Amniotic epithelial cell (primary cell): Measurements from ENCODE around the gene PRDX4.
"Not testable (repeated sequence)": the region's sequence is repeated elsewhere in the genome, so short reads cannot be mapped to it uniquely, and the experiment has no call there.

ENCODE experiments used
- DNase-seq: peaks from one replicate; pipeline ENCODE4 v3.0.0-alpha.2; 2010; ENCODE audit warnings: low read depth

PRDX4 gene

DNA sequence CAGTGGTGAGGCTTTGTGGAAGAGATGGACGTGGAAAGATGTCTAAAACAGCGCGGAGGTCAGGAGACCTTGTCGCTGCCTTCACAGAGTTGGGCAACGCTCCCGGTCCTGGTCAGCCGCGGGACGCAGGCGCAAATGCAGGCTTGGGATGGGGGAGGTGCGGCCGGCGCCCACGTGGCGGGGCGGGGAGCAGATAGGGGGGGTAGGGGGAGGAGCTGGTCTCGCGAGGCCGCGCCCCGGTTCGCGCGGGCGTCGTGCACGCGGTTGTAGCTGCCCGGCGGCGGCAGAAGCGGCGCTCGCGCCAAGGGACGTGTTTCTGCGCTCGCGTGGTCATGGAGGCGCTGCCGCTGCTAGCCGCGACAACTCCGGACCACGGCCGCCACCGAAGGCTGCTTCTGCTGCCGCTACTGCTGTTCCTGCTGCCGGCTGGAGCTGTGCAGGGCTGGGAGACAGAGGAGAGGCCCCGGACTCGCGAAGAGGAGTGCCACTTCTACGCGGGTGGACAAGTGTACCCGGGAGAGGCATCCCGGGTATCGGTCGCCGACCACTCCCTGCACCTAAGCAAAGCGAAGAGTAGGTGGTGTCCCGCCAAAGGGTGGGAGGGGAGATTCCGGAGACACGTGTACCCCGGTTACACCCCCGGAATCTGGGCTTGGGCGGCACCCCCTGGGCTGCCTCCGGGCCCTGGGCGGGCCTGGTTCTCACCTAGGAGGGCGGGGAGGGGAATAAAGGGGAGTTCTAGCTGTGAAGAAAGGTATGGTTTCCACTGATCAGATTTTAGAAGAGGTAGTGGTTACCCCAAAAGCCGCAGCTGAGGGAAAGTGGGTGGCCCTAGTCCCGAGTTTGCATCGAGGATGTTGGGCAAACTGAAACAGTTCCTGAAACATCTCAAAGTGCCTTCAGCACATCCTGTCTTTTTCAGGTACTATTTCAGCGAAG, at the start of gene PRDX4:
TSS of gene PRDX4 (plus strand) at position 255 of the 939 bp plus-strand sequence. CDS start at position 333, 78 bp downstream.
- DNase-seq = peak; percentile 82

DNA sequence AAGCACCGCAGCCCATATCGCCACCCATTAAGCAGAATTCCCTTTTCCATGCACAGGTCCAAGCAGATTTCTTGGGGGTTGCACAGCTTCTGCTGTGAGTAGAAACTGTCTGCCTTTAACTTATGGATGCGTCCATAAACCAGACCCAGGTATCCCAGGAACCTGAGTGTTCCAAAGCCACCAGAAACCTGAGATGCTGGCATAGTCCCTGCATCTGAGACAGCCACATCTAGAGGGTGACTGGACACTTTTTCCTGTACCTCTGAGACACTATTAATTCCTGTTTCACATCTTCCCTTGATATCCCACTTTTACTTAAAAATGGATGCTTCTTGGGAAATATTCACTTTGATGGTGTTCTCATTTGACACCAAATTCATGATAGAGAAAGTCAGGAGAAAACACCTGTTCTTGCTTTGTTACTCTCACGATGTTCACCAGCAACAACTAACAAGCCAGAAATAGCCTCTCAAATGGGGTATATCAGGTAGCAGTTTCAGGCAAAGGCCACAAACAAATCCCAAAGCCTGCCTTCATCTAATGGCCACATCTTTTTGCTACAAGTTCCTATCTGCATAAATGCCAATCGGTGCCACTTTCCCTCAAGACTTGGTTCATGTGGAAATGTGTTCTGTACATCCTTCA, 45.5 kb upstream of the PRDX4 start:
- no peak for DNase-seq

DNA sequence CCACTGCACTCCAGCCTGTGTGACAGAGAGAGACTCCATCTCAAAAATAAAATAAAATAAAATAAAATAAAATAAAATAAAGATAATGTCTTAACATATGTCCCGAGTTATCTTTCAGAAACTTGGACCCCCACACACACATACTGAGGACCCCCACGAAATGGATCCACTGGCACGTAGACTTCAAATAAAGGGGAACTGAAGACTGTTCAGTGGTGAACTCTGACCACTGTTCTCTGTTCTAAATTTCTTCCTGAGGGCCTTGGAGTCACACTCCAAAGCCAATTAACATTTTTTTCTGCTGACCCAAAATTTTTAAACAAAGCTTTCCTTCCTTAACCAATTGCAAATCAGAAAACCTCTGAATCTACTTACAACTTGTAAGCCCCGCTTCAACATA, 43.5 kb upstream of the PRDX4 start:
- DNase-seq = no peak

DNA sequence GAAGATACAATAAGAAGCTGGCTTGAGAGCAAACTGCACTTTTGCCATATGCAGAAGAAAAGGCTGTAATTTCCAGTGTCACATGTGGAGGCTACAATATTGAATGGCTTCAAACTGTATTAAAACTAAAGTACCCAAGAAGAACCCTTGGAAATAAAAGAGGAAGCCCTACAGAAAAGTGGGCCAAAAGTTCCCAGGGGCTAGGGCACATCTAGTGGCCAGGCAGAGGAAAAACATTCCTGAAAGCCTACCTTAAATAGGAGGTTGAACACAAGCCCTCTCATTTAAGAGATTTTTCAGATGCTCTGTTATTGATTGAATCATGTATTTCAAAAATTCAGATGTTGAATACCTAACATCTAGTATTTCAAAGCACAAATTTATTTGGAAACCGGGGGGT, 40.6 kb upstream of the PRDX4 start:
- DNase-seq = no peak

DNA sequence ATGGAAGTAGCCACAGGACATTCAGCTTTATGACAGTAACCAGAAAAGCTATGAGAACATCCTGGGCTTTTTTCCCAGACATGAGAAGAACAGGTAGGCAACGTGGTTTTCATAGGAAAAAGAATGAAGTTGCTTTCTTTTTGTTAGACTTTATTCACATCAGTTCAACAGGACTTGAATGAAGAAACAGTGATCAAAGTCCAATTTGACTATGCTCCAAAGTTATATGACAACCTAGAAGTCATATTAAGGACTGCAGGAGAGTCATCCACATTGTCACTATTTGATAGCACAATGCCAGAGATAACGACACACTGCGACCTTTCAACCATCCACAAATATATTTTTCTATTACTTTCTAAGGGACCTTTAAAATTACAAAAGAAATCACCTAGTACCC, 39.2 kb upstream of the PRDX4 start:
- no peak for DNase-seq

DNA sequence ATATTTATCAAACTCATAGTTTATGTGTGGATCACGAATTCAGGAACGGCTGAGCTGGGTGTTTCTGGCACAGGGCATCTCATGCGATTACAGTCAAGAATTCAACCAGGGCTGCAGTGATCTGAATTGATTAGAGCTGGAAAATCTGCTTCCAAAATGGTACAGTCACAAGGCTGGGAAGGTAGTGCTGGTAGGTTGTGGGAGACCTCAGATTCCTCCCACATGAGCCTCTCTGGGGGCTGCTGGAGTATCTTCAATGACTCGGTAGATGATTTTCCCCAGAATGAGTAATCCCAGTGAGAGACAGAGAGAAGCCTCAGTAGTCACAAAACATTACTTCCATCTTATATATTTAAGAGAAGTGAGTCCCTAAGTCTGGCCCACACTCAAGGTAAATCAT, 36.2 kb upstream of the PRDX4 start:
- DNase-seq = peak; percentile 3

DNA sequence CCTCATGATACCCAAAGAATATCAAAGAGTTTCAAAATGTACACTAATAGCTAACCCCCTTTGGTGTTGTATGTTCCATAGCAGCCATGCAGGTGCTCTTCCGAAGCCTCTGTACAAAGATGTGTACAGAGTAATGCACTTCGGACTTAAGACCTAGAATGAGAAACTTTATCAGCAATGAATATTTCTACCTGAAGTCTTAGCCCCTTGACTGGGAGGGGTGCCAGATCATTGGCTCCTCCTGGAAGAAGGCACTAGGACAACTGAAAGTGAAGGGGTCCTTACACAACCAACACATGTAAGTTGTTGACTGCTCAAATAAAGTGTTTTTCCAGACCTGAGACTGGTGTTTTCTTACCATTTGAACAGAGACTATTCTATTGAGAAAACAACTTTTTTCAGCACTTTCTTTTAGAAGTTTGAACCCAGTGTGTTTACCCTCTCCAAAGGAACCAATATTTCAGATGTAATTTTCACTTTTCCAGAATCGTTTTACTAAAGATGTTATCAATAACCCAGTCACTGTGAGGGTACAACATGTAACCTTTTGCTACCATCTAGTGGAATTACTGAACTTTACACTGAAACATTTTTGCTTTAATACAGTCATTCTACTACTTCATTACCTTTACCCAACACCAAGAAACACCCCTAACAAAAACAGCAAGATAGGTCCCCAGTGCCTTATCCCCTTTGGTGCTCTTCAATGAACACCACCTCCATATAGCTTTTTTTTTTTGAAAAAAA, 33.3 kb upstream of the PRDX4 start:
- DNase-seq = no peak

DNA sequence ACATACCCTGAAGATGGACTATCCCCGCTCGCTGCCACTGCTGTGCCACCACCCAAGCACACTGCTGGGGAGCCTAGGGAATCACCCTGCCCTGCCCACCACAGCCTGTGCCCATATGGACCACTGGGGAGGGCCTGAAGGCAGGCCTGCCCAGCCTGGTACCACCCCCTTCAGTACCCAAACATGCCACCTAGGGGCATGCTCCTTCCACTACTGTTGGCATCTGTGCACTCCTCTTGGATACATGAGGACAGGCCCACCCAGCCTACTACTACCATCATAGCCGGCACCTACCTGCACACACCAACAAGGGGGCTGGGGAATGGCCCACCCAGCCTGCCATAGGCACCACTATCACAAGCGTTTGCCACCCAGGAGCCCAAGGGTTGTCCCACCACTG, 30.1 kb upstream of the PRDX4 start:
- no peak for DNase-seq

DNA sequence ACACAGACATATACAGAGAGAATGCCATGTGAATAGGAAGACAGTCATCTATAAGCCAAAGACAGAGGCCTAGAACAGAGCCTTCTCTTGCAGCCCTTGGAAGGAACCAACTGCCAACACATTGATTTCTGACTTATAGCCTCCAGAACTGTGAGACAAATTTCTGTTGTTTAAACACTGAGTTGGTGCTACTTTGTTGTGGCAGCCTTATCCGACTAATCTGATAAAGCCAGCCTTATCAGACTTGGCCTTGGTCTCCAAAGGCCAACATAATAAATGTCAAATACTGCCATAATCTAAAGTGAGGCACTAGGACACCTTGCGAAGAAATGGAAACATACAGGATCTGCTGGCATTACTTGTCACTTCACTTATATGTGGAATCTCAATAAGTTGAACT, 24.3 kb upstream of the PRDX4 start:
- no peak for DNase-seq

DNA sequence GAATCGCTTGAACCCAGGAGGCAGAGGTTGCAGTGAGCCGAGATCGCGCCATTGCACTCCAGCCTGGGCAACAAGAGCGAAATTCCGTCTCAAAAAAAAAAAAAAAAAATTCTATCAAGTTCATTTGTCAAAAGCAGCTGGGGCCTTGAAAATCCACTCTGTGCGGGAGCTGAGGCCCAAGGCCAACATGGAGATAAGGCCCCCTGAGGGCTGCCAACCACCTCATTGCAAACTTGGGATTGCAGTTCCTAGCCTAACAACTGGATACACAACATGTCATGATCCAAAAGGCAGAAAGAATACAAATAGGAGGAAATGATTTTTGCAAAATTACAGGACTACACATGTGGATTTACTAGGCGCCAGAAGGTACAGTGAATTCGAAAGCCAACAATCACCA, 22.5 kb upstream of the PRDX4 start:
- no peak for DNase-seq

DNA sequence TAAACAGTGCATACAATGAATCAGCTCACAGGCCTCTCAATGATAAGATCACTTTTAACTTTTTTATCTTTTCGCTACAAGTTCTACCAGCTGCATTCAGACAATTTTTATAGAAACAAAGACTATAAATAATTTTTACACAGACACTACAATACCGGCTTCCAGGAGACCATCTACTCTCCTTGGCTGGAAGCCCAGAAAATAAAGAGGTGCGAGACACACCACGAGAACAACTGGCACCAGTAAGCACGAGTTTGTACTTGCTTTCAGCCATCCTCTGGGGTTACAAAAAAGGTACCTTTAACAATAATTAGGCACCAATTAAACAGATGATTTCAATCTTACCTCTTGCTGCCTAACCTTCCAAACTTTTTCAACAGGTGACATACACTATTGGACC, 11.2 kb upstream of the PRDX4 start:
- DNase-seq = no peak

DNA sequence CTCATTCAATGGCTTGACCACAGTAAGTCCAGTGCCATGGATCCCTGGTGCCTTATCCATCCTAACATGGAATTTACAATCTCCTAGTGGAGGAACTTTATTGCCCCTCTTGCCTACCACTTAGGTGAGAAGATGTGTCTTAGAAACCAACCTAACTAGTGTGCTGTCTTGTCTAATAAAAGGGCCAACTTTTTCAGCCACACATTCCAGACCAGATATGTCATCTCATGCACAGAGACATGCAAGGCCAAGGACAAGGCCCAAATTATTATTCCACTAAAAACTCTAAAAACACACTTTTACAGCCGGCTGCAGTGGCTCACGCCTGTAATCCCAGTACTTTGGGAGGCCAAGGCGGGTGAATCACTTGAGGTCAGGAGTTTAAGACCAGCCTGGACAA, 10.6 kb upstream of the PRDX4 start:
- peak; percentile 31 for DNase-seq

DNA sequence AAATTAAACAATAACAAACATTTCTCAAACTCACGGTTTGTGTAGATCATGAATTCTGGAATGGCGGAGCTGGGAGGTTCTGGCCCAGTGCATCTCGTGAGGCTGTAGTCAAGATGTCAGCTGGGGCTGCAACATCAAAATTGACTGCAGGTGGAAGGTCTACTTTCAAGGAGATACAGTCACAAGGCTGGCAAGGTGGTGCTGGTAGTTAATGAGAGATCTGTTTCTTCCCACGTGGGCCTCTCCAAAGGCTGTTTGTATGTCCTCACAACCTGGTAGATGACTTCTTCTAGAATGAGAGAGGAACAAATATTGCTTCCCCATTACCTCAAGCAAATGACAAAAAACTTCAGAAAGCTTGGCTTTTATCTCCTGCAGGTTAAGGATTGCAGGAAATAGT, 8.0 kb upstream of the PRDX4 start:
- DNase-seq = no peak

DNA sequence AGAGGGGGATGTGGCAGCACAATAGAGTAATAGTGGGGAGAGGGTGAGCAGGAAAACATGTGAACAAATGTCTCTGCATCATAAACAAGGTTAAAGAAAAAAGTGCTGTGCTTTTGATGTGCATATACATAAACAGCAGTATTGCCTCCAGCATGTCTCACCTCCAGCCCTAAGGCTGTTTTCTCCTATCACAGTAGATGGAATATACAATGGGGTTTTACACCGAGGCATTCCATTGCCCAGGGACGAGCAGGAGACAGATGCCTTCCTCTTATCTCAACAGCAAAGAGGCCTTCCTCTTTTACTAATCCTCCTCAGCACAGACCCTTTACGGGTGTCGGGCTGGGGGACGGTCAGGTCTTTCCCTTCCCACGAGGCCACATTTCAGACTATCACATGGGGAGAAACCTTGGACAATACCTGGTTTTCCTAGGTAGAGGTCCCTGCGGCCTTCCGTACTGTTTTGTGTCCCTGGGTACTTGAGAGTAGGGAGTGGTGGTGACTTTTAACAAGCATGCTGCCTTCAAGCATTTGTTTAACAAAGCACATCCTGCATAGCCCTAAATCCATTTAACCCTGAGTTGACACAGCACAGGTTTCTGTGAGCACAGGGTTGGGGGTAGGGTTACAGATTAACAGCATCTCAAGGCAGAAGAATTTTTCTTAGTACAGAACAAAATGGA, 7.1 kb upstream of the PRDX4 start:
- DNase-seq = not testable (repeated sequence)

DNA sequence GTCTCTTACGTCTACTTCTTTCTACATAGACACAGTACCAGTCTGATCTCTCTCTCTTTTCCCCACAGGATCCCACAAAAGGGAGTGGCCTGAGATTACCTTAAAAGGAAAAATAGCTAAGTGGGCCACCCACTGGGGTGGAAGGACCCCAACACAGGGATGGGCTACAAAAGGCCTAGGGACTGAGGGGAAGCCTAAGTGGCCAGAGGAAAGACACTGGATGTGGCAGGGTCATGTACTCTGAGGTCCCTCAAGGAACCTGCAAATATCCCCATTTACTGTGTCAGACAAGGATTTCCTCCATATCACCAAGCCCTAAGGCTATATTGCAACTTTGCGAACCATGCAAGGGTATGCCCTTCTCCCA, 6.5 kb upstream of the PRDX4 start:
- no peak for DNase-seq

DNA sequence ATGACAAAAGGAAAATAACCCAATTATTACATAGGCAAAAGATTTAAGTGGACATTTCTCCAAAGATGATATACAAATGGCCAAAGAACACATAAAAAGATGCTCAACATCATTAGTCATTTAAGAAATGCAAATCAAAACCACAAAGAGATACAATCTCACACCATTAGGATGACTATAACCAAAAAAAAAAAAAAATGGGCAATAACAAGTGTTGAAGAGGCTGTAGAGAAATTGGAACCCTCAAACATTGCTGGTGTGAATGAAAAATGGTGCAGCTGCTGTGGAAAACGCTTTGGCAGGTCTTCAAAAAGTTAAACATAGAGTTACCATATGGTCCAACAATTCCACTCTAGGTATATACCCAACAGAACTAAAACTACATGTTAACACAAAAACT, 5.6 kb upstream of the PRDX4 start:
- DNase-seq = no peak

DNA sequence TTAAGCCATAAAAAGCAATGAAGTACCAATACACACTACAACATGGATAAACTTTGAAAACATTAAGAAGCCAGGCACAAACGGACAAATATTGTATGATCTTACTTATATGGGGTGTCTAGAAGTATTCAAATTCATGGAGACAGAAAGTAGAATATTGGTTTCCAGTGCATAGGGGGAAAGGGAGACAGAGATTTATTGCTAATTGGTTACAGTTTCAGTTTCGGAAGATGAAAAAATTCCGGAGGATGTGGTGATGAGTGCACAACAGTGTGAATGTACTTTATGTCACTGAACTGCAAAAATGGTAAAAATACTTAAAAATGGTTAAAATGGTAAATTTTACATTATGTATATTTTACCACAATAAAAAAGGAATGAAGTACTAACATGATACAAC, 5.1 kb upstream of the PRDX4 start:
- DNase-seq = no peak

DNA sequence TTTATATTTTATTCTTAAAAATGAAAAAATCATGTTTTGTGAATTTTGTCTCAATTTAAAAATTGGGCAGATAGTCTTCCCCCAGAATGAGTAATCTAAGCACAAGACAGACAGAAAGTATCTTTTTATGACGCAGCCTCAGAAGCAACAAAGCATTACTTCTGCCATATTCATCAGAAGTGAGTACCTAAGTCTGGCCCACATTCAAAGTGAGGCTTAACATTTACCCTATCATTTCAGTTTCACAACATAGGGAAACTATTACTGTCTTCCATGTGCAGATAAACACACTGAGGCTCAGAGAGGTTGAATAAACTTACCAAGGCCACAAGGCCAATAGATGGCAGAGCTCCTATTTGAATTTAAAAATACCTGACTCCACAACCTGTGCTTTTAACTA, 4.4 kb upstream of the PRDX4 start:
- peak; percentile 90 for DNase-seq

DNA sequence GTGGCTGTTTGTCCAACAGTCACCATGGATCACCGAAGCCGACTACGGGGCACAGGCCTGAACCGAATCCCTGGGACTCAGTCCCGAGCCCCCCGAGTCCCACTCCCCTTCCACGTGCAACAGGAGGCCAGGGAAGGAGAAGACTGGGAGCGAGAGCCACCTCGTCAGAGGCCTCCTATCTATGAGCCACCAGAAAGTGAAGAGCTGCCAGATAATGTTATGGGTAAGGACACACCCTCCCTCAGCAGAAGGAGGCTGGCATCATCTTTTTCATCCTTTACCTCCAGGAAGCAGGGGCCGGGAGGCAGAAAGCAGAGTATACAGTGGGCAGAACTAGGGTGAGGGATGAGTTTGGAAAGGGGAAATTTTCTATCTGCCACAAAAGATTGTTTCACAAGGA, 2.8 kb upstream of the PRDX4 start:
- DNase-seq = no peak

DNA sequence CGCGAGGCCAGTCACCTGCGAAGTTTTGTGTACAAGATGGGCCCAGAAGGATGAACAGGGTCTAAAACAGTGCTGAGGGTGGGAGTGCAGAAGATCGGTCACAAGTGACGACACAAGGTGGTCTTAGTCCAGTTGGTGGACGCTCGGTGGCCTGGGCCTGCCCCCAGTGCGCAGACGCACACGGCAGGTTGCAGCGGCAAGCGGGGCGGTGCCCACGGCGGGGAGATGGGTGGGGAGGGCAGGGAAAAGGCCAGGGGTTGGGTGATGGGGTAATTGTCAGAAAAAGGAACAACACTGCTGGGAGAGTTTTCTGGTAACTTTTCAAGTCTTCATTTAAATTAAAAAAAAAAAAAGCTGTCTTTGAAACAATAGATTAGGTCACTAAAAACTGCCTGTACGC, 1.0 kb upstream of the PRDX4 start:
- no peak for DNase-seq

DNA sequence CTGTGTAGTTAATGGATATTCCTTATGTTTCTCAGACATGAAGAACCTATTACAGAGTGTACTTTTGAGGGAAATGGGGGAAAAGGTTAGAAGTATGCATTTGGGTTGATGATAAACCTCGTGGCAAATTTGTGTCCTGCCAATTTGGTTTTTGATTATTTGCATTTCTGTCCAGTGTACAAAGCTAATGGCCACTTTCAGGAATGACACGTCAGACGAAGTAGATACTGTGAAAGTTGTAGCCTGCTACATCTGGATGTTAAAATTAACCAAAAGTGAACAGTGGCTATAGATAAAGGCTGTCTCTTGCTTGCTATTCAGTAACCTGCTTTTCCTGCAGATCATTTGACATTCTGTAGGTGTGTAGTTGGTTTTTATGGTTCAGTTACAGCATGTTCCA, 1.0 kb downstream of the PRDX4 start:
- DNase-seq = no peak

DNA sequence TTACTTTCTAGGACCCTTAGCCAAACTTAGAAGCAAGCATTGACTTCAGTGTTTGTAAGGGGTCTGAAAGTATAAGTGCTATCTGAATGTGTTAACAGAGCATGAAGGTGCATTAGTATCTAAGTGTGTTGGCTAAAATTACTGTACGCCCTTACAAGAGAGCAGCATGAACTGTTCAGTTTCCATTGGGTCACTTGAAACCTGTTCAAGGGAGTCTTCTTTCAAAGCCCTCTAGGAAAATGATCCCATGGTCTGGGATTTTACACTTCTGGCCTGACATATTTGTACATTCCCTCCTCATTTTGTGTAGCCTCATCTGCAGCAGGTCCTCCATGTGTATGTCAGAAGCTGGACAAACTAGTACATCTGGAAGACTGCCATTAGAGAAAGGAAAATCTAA, 3.2 kb downstream of the PRDX4 start:
- DNase-seq = no peak
